HG03095 (cell line): Measurements from ENCODE around the gene PTAFR.
"Not testable (repeated sequence)": the region's sequence is repeated elsewhere in the genome, so short reads cannot be mapped to it uniquely, and the experiment has no call there.

ENCODE experiments used
- ATAC-seq: cut with Tn5 transposase; IDR thresholded peaks from one replicate; pipeline ENCODE4 v1.9.1; 2021; ENCODE audit warnings: moderate library complexity; ENCODE audit not compliant: unreplicated experiment

PTAFR gene

DNA sequence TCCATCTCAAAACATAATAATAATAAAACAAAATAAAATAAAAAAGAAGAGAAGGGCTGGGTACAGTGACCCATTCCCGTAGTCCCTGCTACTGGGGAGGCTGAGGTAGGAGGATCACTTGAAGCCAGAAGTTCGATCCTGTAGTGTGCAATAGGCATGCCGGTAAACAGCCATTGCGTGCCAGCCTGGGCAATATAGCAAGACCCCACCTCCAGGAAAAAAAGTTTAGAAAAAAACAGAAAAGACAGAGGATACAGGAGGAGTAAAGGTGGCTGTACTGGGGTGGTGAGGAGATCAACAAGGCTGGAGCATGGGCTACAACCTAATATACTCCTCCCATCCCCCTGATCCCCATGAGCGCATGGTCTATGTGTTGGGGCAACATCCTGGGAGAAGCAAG is 30.8 kb downstream of the PTAFR start:
- no peak for ATAC-seq

DNA sequence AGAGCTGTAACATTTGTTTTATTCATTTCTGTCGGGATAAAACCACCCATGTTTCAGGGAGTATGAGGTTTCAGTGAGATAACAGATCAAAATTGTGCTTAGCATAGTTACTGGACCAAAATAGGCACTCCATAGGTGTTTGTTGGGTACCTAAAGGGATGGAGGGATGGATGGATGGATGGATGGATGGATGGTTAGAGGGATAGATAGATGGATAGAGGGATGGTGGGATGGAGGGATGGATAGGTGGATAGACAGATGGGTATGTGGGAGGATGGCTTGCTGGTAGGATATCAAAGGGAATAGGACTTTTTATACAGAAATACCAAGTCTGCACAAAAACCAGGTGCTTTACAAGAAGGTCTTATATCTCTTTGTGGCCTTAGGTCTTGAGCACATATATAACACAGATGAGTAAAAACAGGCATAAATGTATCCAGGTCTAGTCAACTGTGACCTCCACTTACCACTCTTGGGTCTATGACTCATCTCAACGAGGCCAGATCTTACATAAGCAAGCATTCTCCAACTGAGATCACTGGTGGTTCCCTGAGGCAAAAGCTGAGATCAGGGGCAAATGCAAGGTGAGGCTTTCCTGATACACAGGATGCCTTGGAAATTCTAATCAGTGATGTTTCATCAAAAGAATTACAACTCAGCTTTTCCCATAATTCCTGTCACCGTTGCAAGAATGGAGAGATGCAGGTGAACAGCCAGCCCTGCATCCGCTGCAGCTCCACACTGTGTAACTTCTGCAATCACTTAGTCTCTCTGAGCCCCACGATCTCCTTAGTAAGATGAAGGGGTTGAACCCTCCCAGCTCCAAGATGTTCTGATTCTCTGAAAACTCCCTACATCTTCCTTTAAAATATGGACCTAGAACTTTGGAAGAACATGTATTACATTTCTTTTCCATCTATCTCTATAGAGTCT is 32.0 kb downstream of the PTAFR start:
- ATAC-seq: peak; percentile 67

DNA sequence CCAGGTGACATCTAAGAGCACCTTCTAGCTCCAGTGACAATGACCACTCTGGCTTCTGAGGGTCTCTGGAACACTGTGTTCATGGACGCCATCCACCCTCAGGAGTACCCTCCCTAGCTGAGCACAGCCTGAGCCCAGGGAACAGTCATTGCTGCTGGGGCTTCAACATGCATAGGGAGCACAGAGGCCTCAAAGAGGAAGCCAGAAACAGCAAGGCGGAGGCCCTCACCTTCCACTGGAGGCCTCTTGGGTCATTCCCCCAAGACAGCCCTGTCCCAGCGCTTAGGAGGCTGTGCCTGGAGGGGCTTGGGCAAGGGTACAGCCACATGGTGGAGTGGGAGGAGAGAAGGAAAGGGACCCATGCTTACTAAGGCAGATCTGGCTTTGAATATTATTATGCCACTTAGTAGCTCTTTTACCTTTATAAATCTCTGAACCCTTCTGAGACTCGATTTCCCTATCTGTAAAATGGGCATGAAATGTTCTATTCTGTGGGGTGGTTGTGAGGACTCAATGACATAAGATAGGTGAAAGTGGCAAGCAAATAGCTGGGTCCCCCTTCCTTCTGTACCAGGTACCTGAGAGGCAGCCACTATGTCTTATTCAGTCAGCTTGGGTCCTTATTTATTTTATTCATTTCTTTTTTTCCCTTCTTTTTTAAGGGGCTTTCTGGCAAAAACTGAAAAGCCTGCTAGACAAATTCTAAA is 32.8 kb downstream of the PTAFR start:
- ATAC-seq: no peak

DNA sequence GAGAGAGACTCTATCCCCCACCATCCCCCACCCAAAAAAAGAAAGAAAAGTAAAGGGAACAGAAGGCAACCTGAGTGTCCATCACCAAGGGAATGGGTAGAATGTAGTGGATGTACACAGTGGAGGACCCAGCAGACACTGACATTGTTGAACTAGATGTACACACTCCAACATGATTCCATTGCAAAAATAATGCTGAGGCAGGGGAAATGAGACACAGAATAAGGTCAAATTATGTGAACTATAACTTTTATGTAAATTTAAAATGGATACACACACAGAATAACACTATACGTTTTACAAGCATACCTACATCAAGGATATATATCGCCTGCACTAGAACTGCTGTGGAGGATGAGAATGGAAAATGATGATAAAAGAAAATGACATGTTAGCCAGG is 34.8 kb downstream of the PTAFR start:
- no peak for ATAC-seq

DNA sequence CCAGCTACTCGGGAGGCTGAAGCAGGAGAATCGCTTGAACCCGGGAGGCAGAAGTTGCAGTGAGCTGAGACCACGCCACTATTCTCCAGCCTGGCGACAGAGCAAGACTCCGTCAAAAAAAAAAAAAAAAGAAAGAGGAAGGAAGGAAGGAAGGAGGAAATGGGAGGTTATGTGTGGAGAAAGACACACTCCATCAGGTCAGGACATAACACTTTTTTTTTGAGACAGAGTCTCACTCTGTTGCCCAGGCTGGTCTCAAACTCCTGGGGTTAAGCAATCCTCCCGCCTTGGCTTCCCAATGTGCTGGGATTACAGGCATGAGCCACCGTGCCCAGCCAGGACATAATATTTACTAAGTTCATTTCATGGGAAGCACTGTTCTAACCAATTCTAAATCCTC is 36.6 kb downstream of the PTAFR start:
- ATAC-seq: not testable (repeated sequence)

DNA sequence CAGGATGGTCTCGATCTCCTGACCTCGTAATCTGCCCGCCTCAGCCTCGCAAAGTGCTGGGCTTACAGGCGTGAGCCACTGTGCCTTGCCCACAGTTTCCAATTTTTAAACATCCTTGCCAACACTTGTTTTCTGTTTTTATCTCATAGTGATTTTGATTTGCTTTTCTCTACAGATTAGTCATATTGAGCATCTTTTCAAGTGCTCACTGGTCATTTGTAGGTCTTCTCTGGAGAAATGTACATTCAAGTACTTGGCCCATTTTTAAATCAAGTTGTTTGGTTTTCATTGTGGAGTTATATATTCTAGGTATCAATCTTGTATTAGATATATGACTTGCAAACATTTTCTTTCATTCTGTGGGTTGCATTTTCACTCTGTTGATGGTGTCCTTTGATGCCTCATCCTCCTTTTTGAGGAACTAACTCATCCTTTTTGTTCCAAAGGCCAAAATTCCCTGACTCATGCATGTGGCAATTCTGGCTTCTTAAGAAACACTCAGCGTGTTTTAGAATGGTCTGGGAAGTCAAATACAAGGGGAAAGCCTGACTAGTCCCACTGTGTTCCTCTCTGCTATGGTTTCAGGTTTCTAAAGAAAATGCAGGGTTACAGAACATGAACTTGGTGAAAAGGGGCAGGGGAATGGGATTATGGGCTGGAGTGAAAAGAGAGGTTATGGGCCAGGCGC is 37.3 kb downstream of the PTAFR start:
- no peak for ATAC-seq

DNA sequence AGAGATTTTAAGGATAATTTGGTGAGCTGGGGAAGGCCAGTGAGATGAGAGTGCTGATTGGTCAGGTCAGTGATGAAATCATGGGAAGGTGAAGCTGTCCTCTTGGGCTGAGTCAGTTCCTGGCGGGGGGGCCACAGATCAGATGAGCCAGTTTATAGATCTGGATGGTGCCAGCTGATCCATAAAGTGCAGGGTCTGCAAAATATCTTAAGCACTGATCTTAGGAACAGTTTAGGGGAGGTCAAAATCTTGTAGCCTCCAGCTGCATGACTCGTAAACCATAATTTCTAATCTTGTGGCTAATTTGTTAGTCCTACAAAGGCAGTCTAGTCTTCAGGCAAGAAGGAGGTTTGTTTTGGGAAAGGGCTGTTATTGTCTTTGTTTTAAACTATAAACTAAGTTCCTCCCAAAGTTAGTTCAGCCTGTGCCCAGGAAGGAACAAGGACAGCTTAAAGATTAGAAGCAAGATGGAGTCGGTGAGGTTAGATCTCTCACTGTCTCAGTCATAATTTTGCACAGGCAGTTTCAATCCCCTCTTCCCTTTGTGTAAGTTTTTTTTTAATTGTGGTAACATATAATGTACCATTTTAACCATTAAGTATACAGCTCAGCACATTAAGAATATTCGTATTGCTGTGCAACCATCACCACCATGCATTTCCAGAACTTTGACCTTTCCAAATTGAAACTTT is 39.4 kb downstream of the PTAFR start:
- ATAC-seq: no peak

DNA sequence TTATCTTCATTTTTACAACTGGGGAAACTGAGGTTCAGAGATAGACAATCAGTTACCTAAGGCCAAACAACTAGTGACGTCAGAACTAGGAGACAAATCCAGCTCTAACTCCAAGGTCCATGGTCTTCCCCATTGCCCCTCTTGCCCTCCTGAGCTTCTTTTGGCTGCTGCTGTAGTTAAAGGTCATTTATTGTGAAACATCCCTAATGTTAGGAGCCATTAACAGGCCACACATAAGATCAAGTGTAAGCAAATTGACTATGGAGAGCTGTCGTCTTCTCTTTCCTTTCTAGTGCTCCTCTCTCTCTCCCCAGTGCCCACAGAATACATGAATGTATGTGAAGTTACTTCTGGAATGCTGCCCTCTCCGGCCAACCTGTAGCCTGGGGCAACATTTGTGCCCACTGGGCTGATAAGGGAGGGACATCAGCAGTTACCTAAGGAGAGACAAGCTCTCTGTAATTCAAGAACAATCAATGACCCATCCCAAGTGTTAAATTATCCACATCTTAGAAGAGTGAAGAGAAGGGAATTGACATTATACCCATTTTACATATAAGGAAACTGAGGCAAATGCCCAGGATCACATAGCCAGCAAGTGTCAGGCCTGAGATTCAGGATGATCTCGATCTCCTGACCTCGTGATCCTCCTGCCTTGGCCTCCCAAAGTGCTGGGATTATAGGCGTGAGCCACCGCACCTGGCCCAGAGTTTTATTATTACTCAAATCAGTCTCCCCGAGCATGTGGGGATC is 40.1 kb downstream of the PTAFR start:
- ATAC-seq: no peak

DNA sequence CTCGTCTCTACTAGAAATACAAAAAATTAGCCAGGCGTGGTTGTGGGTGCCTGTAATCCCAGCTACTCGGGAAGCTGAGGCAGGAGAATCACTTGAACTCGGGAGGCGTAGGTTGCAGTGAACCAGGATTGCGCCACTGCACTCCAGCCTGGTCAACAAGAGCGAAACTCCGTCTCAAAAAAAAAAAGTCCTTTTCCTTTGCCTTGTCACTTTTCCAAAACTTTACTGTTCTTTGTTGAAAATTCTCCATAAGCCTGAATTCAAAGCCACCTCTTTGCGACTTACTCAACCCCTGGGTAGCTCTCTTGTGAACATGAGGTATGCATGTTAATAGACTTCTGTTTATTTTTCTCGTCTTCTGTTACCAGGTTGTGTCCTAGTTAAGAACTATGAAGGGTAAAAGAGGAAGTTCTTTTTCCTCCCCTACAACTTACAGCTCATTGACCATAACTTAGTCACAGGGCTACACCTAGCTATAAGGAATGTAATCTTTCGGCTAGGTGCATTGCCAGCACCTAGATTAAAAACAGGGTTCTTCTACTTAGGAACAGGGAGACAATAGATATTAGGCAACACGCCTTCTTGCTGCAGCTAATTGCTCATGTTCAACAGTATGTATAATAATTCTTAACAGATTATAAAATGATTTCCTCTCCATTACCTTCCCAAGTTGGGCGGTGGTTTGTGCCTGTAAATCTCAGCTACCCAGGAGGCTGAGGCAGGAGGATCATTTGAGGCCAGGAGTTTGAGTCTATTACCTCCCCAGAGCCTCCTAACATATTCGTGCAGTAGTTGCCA is 40.9 kb downstream of the PTAFR start:
- ATAC-seq: no peak

DNA sequence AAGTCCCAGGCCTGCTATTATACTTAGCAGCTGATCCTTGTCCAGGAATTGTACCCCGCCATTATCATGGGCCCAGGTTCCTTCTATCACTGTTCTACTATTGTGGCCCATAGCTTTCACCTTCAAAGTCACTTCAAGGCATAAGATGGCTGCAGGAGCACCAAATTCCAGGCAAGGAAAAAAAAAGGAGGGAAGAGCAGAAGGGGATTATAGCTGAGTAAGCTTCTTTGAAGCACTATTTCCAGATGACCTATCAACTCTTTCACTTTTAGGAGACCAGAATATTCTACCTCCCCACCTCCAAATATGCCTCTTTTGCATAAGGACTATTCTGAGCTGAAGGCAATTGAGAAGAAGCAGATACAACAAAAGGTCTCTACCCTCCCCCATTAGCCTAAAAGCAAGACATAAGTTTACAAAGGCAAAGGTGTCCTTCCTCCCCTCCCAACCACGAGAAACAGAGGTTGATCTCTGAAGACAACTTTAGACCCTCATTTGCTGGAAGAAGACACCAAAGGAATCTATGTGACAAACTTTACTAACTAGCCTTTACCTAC is 41.8 kb downstream of the PTAFR start:
- no peak for ATAC-seq

DNA sequence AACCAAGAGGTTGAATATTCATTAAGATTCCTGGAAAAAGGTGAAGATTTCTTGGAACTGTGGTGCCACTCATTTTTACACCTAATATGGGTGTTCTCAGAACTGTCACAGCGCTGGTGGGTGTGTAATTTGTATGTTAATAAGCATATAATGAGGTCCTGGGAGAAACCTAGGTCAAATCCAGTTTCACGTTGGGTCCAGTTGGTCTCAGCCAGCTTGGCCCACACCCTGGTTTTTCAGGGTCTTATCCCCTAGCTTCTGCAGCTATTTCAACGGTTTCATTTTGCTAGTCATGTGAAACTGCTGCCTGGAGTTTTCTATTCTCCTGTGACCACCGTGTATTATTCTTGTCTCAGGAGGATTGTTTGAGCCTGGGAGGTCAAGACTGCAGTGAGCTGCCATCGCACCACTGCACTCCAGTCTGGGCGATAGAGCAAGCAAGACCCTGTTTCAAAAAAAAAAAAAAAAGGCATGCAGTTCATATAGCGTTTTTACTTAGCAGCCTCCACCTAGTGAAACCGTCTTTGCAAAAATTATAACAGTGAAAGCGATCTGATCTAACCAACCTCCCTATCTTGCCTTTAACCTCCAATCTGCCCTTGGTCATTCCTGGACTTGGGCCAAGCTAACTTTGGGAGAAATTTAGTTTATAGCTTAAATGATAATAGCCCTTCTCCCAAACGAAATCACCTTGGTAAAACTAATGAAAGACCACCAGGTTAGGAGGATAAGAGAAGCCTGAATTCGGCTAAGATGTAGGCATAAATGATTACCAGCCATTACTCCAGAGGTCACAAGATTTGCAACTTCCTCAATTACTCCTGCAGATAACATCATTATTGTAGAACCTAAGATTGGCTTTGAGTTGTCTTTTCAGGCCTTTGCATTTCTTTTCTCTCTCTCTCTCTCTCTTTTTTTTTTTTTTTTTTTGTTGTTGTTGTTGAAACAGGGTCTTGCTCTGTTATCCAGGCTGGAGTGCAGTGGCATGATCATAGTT is 44.0 kb downstream of the PTAFR start:
- ATAC-seq: no peak

DNA sequence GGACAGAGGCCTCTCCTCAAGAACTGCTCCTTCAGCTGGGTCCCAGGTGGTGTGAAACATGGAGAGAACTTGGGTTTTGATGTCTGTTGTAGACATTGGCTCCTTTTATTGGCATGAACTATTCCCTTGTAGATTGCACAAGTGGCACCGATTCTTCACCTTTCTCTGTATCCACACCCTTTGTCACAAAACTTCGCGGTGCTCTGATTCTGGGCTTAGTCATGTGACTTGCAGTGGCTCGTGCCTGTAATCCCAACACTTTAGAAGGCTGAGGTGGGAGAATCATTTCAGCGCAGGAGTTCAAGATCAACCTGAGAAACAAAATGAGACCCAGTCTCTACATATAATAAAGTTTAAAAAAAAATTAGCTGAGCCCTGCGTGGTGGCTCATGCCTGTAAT is 45.6 kb downstream of the PTAFR start:
- no peak for ATAC-seq

DNA sequence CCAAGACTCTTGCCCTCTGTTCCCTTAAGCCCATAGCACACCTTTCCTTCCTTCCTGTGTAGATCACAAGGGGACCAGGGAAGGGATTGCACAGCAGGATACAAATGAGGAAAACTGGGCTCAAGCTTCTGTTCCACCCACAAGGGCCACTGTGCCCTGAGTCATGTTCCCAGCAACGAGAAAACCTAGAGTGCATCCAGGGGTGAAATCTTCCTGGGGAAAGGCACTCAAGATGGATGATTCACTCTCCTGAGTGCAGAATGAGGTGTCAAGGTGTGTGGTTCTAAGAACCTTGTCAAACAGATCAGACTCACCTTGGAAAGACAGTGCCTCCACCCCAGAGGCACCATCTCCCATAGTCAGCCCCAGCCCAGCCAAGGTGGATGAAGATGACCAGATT is 47.3 kb downstream of the PTAFR start:
- no peak for ATAC-seq

DNA sequence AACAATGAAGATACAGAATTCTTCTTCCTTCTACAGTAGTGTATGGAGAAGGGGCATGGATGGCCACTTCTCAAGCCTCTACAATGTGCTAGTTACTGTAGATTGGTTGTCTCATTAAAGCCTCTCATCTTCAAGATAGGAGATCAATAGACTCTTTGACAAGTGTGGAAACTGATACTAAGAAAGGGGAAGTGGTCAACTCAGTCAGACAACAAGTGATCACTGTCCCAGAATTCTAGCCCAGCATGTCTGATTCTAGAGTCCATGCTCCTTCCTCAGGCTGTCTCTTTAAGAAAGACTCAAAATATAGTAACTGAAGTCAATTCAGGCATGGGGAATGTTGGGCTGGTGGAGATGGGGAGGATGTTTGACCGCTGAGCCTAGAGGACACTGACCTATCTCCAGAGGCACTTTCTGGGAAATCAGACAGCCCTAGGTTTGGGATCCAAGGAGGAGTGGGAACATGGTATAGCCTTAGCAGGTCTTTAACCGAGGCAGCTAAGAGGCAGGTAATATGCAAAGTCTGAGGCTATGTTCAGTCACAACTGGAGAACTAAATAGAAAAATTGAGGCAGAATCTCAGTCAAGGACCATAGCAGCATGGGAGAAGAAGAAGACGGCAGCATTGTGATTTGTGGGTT is 48.8 kb downstream of the PTAFR start:
- ATAC-seq: peak; percentile 56

DNA sequence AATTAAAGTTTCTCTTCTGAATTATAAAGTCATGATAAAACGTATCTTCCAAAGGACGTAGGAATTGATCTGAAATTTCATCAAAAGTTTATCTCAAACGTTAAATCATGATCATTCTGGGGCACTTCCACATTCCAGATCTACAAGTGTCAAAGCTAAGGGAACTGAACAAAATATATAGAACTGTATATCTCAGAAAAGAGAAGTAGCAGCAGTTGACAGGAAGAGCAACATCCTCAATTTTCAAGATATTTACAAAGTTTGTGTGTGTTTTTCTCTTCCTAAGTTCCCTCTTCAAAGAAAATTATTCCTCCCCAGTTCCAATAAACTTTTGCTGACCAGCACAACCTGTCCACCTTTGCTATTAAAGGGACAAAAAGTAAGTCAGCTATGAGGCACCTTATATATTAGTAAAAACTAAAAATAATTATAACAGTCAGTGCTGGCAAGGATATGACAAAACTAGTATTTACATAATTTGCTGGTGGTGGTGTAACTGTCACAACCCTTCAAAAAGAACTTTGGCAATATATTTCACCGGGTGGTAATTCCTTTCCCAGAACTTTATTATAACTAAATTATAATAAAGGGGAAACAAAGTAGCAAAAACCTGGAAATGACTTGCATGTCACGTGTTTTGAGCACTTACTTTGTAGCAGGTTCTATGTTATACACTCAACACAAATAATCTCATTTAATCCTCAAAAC is 49.6 kb downstream of the PTAFR start:
- ATAC-seq: no peak

DNA sequence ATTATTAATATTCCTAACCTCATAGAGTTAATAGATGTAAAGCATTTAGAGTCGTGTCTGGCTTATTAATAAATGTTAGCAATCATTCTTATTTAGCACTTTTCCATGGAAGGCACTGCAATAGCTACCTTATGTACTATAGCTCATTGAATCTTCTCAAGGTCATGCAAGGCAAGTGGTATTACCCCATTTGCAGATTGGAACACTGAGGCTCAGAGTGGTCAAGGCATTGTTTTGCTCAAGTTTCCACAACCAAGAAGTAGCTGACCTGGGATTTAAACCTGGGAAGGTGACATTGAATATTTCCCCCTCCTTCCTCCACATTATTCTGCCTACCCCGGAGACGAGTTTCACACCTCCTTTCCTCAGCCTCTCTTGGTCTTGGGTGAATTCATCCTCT is 50.3 kb downstream of the PTAFR start:
- ATAC-seq: no peak

DNA sequence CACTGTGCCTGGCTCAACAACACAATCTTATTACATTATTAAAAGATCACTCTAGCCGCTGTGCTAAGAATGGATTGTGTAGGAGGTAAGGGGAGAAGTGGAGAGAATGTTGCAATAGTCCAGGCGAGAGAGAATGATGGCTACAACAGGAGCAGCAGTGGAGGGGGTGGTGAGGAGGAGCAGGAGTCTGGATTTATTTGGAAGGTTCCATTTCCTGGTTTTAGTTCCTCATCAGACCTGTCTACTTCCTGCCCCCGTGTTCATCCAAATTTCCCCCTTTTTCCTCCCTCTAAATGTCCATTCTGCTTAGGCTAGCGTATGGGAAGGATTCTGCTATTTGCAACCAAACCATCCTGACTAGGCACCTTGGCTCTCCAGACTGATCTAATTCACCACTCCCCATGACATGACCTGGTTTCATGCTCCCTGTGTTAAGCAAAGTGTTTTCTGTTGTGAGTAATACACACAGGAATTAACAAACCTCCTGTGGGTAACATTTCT is 53.0 kb downstream of the PTAFR start:
- no peak for ATAC-seq
